OCI-LY3 (cell line): ENCODE measurements around the gene MITD1.
"Not testable (repeated sequence)": the region's sequence is repeated elsewhere in the genome, so short reads cannot be mapped to it uniquely, and the experiment has no call there.

Experiments used
- H2AFZ ChIP-seq: fragments of 200-600, 300-600 bp; shearing (Covaris generic); 2 replicates; pipeline ENCODE4 v1.6.0; 2014; ENCODE audit warnings: antibody characterized with exemption, low read depth, low read length
- H3K27ac ChIP-seq: fragments of 200-600, 300-600 bp; sonication (generic); 2 replicates; pipeline ENCODE4 v1.5.1; 2014; ENCODE audit warnings: mild to moderate bottlenecking, low read length, moderate library complexity, mixed read lengths
- H3K27me3 ChIP-seq: fragments of 200-600, 300-600 bp; sonication (generic); 2 replicates; pipeline ENCODE4 v1.6.1; 2014; ENCODE audit warnings: low read depth, low read length, mixed read lengths
- H3K36me3 ChIP-seq: fragments of 200-600, 300-600 bp; sonication (generic); replicated peaks from 2 replicates; pipeline ENCODE3; 2014; ENCODE audit warnings: low read depth, low read length, mixed read lengths
- H3K4me1 ChIP-seq: fragments of 300-600, 200-600 bp; sonication (generic); 2 replicates; pipeline ENCODE4 v1.6.1; 2014; ENCODE audit warnings: low read length, mixed read lengths
- H3K4me2 ChIP-seq: fragments of 200-600, 300-600 bp; sonication (generic); 2 replicates; pipeline ENCODE4 v1.6.1; 2014; ENCODE audit warnings: low read length, mixed read lengths
- H3K4me3 ChIP-seq: fragments of 300-600, 200-600 bp; sonication (generic); 2 replicates; pipeline ENCODE4 v1.5.1; 2014; ENCODE audit warnings: antibody characterized with exemption, mild to moderate bottlenecking, low read length, moderate library complexity
- H3K79me2 ChIP-seq: fragments of 300-600, 200-600 bp; shearing (Covaris generic); 2 replicates; pipeline ENCODE4 v1.6.1; 2014; ENCODE audit warnings: mild to moderate bottlenecking, low read length, mixed read lengths
- H3K9ac ChIP-seq: fragments of 300-600, 200-600 bp; shearing (Covaris generic); 2 replicates; pipeline ENCODE4 v1.6.0; 2014; ENCODE audit warnings: mild to moderate bottlenecking, low read length, moderate library complexity
- H3K9me3 ChIP-seq: fragments of 200-600, 300-600 bp; shearing (Covaris generic); 2 replicates; pipeline ENCODE4 v1.6.1; 2014; ENCODE audit warnings: low read length, mixed read lengths; ENCODE audit not compliant: insufficient read depth
- H4K20me1 ChIP-seq: fragments of 200-600, 300-600 bp; sonication (generic); 2 replicates; pipeline ENCODE4 v1.6.1; 2016; ENCODE audit warnings: low read length, mixed read lengths; ENCODE audit not compliant: insufficient read depth
- CTCF ChIP-seq: fragments of 200-600, 300-600 bp; sonication (generic); IDR thresholded peaks from 2 replicates; pipeline ENCODE4 v1.5.1; 2014; ENCODE audit warnings: antibody characterized with exemption, low read length, low read depth
- EZH2phosphoT487 ChIP-seq: fragments of 200-600 bp; shearing (Covaris generic); IDR thresholded peaks from 2 replicates; pipeline ENCODE4 v1.6.1; 2018; ENCODE audit warnings: antibody characterized with exemption, mixed run types, low read depth

MITD1 gene

GRCh38 chr2:99201959-99202678, 21.3 kb upstream of the MITD1 start:
- H3K79me2 ChIP-seq, result no peaks in the 10 kb centered on the region
- TF ChIP-seq EZH2phosphoT487 (no peak), CTCF (no peak)
- H3K9ac ChIP-seq, result no peak overlapping the region
- H3K4me2 ChIP-seq, result no peak overlapping the region
- H3K27ac ChIP-seq, result no peak overlapping the region
- H4K20me1 ChIP-seq, result no peaks in the 10 kb centered on the region
- H3K36me3 ChIP-seq, result peaks cover 5% of the 10 kb centered on the region
- no peaks in the 10 kb centered on the region for H3K4me1 ChIP-seq
- no peaks in the 10 kb centered on the region for H3K9me3 ChIP-seq
- no peak overlapping the region for H2AFZ ChIP-seq
- H3K4me3 ChIP-seq, result no peak overlapping the region
- no peaks in the 10 kb centered on the region for H3K27me3 ChIP-seq

DNA sequence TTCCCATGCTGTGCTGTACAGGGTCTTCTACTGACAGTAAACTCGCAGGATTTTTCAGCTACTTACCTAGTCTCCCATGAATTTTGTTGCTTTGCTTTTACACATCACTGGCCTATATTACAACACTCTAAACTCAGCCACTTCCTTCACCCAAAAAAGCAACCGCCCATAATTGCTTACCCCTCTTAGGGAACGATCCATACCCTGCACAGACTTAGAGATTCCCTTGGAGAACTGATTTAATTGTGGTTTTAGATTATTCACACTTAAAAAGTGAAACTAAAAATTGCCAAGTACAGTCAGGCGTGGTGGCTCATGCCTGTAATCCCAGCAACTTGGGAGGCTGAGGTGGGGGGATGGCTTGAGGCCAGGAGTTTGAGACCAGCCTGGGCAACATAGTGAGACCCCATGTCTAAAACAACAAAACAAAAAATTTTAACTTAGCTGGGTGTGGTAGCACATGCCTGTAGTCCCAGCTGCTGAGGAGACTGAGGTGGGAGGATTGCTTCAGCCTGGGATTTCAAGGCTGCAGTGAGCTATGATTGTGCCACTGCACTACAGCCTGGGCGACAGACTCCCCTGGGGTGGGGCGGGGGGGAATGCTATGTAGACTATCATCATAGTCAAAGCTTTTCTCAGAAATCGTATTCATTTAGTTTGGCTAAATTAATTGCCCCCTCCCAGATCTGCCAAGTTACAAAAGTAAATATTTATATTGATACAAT, 19.4 kb upstream of the MITD1 start:
- H3K4me1 ChIP-seq, result no peaks in the 10 kb centered on the region
- peaks cover 6% of the 10 kb centered on the region for H3K36me3 ChIP-seq
- no peaks in the 10 kb centered on the region for H3K27me3 ChIP-seq
- no peak overlapping the region for H3K27ac ChIP-seq
- no peak for TF ChIP-seq CTCF
- no peak for TF ChIP-seq EZH2phosphoT487
- no peak overlapping the region for H2AFZ ChIP-seq
- no peaks in the 10 kb centered on the region for H3K9me3 ChIP-seq
- no peak overlapping the region for H3K9ac ChIP-seq
- H4K20me1 ChIP-seq, result no peaks in the 10 kb centered on the region
- no peak overlapping the region for H3K4me2 ChIP-seq
- H3K4me3 ChIP-seq, result no peak overlapping the region
- no peaks in the 10 kb centered on the region for H3K79me2 ChIP-seq

GRCh38 chr2:99198103-99198841, 17.4 kb upstream of the MITD1 start:
- no peak overlapping the region for H3K4me2 ChIP-seq

DNA sequence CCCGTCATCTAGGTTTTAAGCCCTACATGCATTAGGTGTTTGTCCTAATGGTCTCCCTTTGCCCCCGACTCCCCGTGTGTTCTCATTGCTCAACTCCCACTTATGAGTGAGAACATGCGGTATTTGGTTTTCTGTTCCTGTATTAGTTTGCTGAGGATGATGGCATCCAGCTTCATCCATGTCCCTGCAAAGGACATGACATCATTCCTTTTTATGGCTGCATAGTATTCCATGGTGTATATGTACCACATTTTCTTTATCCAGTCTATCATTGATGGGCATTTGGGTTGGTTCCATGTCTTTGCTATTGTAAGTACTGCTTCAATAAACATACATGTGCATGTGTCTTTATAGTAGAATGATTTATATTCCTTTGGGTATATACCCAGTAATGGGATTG, 11.5 kb upstream of the MITD1 start:
- H3K27ac ChIP-seq, H3K9me3 ChIP-seq, H3K4me2 ChIP-seq, H3K4me3 ChIP-seq, H3K9ac ChIP-seq, H3K79me2 ChIP-seq, H4K20me1 ChIP-seq, H2AFZ ChIP-seq, H3K27me3 ChIP-seq, H3K4me1 ChIP-seq: not testable (repeated sequence)
- peaks cover 20% of the 10 kb centered on the region for H3K36me3 ChIP-seq

More at GRCh38 chr2:99198103-99198841, 17.4 kb upstream of the MITD1 start:
- Histone ChIP-seq H3K4me3 (no peak overlapping the region), H4K20me1 (no peaks in the 10 kb centered on the region), H3K9ac (no peak overlapping the region), H3K79me2 (no peaks in the 10 kb centered on the region), H3K36me3 (peaks cover 6% of the 10 kb centered on the region), H2AFZ (no peak overlapping the region), H3K27ac (no peak overlapping the region), H3K4me1 (no peaks in the 10 kb centered on the region), H3K9me3 (no peaks in the 10 kb centered on the region), H3K27me3 (no peaks in the 10 kb centered on the region)
- TF ChIP-seq CTCF, result 0 out of 2 replicates have a peak, but pooled peaks have one; percentile 5
- no peak for TF ChIP-seq EZH2phosphoT487
